Keratinocyte (primary cell): ENCODE measurements around the gene ITGB5. TPM values are rescaled to one million over a fixed set of nuclear protein-coding genes. Genes with fewer than 3 reads are reported as not detected.
"Not testable (repeated sequence)": the region's sequence is repeated elsewhere in the genome, so short reads cannot be mapped to it uniquely, and the experiment has no call there.

Experiments used
- DNase-seq: peaks from one replicate; pipeline ENCODE4 v3.0.0-alpha.2; 2011; ENCODE audit warnings: low read depth, missing footprints, low spot score
- FAIRE-seq: peaks from 2 replicates; lab custom pipeline; 2011; peaks lifted over from hg19 to GRCh38; lab: Jason Lieb, UNC
- H2AFZ ChIP-seq: 2 replicates; pipeline ENCODE4 v1.6.0; 2012; ENCODE audit warnings: low read length, control low read depth, inconsistent platforms; ENCODE audit not compliant: control insufficient read depth
- H3K27ac ChIP-seq: 2 replicates; pipeline ENCODE4 v1.5.1; 2011; ENCODE audit warnings: low read length; ENCODE audit not compliant: control insufficient read depth, insufficient read depth
- H3K27me3 ChIP-seq: 3 replicates; pipeline ENCODE4 v1.6.0; 2011; ENCODE audit warnings: low read length; ENCODE audit not compliant: control insufficient read depth, insufficient read depth; ENCODE audit errors: extremely low read depth
- H3K36me3 ChIP-seq, 2 experiments: 2 replicates in 1 of 2; 3 replicates in 1 of 2; pipeline ENCODE4 v1.5.1; 2011; ENCODE audit warnings: low read length in 2 of 2, mild to moderate bottlenecking in 1 of 2; ENCODE audit not compliant: control insufficient read depth in 2 of 2, insufficient read depth in 2 of 2; ENCODE audit errors: extremely low read depth in 1 of 2
- H3K4me1 ChIP-seq: 3 replicates; pipeline ENCODE4 v1.5.1; 2011; ENCODE audit warnings: low read length; ENCODE audit not compliant: control insufficient read depth, insufficient read depth; ENCODE audit errors: extremely low read depth
- H3K4me2 ChIP-seq: 3 replicates; pipeline ENCODE4 v1.6.0; 2011; ENCODE audit warnings: low read depth, low read length; ENCODE audit not compliant: control insufficient read depth, insufficient read depth; ENCODE audit errors: extremely low read depth
- H3K4me3 ChIP-seq, 3 experiments: fragments of 200-600 bp in 1 of 3; sonication (generic) in 1 of 3; 2 replicates in 2 of 3; 3 replicates in 1 of 3; pipeline ENCODE4 v1.5.1; 2011 to 2016; ENCODE audit warnings: low read length in 3 of 3, mild to moderate bottlenecking in 3 of 3, control low read depth in 2 of 3, inconsistent platforms in 1 of 3, low read depth in 1 of 3, mixed read lengths in 1 of 3, mixed run types in 1 of 3, moderate library complexity in 1 of 3; ENCODE audit not compliant: control insufficient read depth in 2 of 3, insufficient read depth in 2 of 3; ENCODE audit errors: extremely low read depth in 1 of 3
- H3K79me2 ChIP-seq: 2 replicates; pipeline ENCODE4 v1.6.0; 2012; ENCODE audit warnings: low read length; ENCODE audit not compliant: control insufficient read depth, insufficient read depth
- H3K9ac ChIP-seq: 3 replicates; pipeline ENCODE4 v1.6.0; 2011; ENCODE audit warnings: low read length; ENCODE audit not compliant: control insufficient read depth, insufficient read depth; ENCODE audit errors: extremely low read depth
- H3K9me1 ChIP-seq: 3 replicates; pipeline ENCODE4 v1.6.0; 2011; ENCODE audit warnings: low read length; ENCODE audit not compliant: control insufficient read depth, insufficient read depth; ENCODE audit errors: extremely low read depth
- H3K9me3 ChIP-seq: 2 replicates; pipeline ENCODE4 v1.5.1; 2012; ENCODE audit warnings: low read depth, low read length; ENCODE audit not compliant: control insufficient read depth
- H4K20me1 ChIP-seq: 3 replicates; pipeline ENCODE4 v1.6.0; 2011; ENCODE audit warnings: low read length; ENCODE audit not compliant: control insufficient read depth, insufficient read depth; ENCODE audit errors: extremely low read depth
- CTCF ChIP-seq, 3 experiments: IDR thresholded peaks in 1 of 3; conservative IDR thresholded peaks in 1 of 3; optimal IDR thresholded peaks in 1 of 3; 2 replicates in 2 of 3; 3 replicates in 1 of 3; pipeline versions ENCODE3 to v1.5.1; 2011; ENCODE audit warnings: low read length in 3 of 3, mild to moderate bottlenecking in 3 of 3, moderate library complexity in 2 of 3, control low read depth in 1 of 3, inconsistent platforms in 1 of 3; ENCODE audit not compliant: insufficient read depth in 2 of 3; ENCODE audit errors: extremely low read depth in 1 of 3
- EZH2 ChIP-seq: IDR thresholded peaks from one replicate; pipeline ENCODE4 v1.6.1; 2012; ENCODE audit warnings: inconsistent platforms, mild to moderate bottlenecking, low read length, moderate library complexity
- dilution Hi-C: fragments of 300-500 bp; cut with MboI; formaldehyde crosslinking; loops from one replicate; pipeline ENCODE4 v1.7.0; 2020; ENCODE audit warnings: low sequenced_read_pairs; ENCODE audit not compliant: extremely low pct_ligation_motif_present
- polyA plus RNA-seq, 5 experiments: library from polyadenylated mRNA; depleted of rRNA in 3 of 5; stranded (reverse) in 3 of 5; stranded (forward) in 1 of 5; unstranded in 1 of 5; fragments of >200 nt; gene quantifications; 1 replicate in 1 of 5; 2 replicates in 3 of 5; 3 replicates in 1 of 5; pipeline versions ENCODE4 v1.2.1 to v1.2.3, GENCODE V29; 2011 to 2012; ENCODE audit warnings: missing spikeins in 2 of 5, low read depth in 1 of 5, low replicate concordance in 1 of 5

Gene ITGB5
- polyA plus RNA-seq, 1 donor (not counting 4 experiments of a cell fraction or from before 2014, with no cell fraction given), result 136 TPM

GRCh38 chr3:124784686-124785382 lies 102.3 kb downstream of the ITGB5 start:
- H3K27ac ChIP-seq, result no peak overlapping the region
- TF ChIP-seq CTCF (optimal IDR thresholded peaks at IDR 0.05 in 1 of 3, IDR thresholded peaks at IDR 0.05 in 1 of 3, conservative IDR thresholded peaks at IDR 0.05 in 1 of 3; ENCODE audit: extremely low read depth in 1 of 3, insufficient read depth in 2 of 3, low read length in 3 of 3), result no peak
- TF ChIP-seq EZH2, result no peak
- no peaks in the 10 kb centered on the region for H3K27me3 ChIP-seq
- H3K4me2 ChIP-seq, result no peak overlapping the region
- H3K9me3 ChIP-seq, result no peaks in the 10 kb centered on the region
- peaks cover 4% of the 10 kb centered on the region for H3K9me1 ChIP-seq
- H2AFZ ChIP-seq, result no peak overlapping the region
- peaks cover 2% of the 10 kb centered on the region for H4K20me1 ChIP-seq
- H3K4me1 ChIP-seq, result peaks cover 30% of the 10 kb centered on the region
- H3K9ac ChIP-seq, result no peak overlapping the region
- H3K36me3 ChIP-seq, result peaks cover 7 to 11% of the 10 kb centered on the region in 2 experiments
- no peak overlapping the region for H3K4me3 ChIP-seq
- no peaks in the 10 kb centered on the region for H3K79me2 ChIP-seq
- dilution Hi-C loops, result no loop called here
- DNase-seq (no peak), FAIRE-seq (no peak)

- no peak overlapping the region for H3K27ac ChIP-seq
- H3K4me3 ChIP-seq, result no peak overlapping the region
- peaks cover 2% of the 10 kb centered on the region for H4K20me1 ChIP-seq
- H3K9ac ChIP-seq, result no peak overlapping the region
- no peak overlapping the region for H2AFZ ChIP-seq
- peaks cover 30% of the 10 kb centered on the region for H3K4me1 ChIP-seq
- H3K9me3 ChIP-seq, result no peaks in the 10 kb centered on the region
- FAIRE-seq (no peak), DNase-seq (no peak)
- H3K36me3 ChIP-seq, result peaks cover 9 to 16% of the 10 kb centered on the region in 2 experiments
- H3K4me2 ChIP-seq, result no peak overlapping the region
- dilution Hi-C loops, result no loop called here
- H3K79me2 ChIP-seq, result no peaks in the 10 kb centered on the region
- TF ChIP-seq CTCF (optimal IDR thresholded peaks at IDR 0.05 in 1 of 3, IDR thresholded peaks at IDR 0.05 in 1 of 3, conservative IDR thresholded peaks at IDR 0.05 in 1 of 3; ENCODE audit: extremely low read depth in 1 of 3, insufficient read depth in 2 of 3, low read length in 3 of 3) (no peak), EZH2 (no peak)
- no peaks in the 10 kb centered on the region for H3K27me3 ChIP-seq
- peaks cover 4% of the 10 kb centered on the region for H3K9me1 ChIP-seq
These were observed 103.5 kb downstream of the ITGB5 start for GRCh38 chr3:124783696-124784095.

DNA sequence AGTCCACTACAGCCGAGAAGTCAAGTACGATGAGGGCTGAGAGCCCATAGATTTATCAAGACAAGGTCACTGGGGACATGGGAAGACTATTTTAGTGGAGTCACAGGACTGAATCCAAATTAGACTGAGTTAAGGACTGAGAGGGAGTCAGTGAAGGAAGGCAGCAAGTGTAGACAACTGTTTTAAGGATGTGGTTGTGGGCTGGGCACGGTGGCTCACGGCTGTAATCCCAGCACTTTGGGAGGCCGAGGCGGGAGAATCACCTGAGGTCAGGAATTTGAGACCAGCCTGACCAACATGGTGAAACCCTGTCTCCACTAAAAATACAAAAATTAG lies 104.8 kb downstream of the ITGB5 start:
- FAIRE-seq, H2AFZ ChIP-seq, DNase-seq, H4K20me1 ChIP-seq, H3K4me3 ChIP-seq, H3K27me3 ChIP-seq, H3K9me1 ChIP-seq, dilution Hi-C loops, H3K9me3 ChIP-seq, H3K79me2 ChIP-seq, H3K27ac ChIP-seq, H3K4me2 ChIP-seq, H3K9ac ChIP-seq: not testable (repeated sequence)
- Histone ChIP-seq H3K4me1 (peaks cover 30% of the 10 kb centered on the region), H3K36me3 (peaks cover 12 to 18% of the 10 kb centered on the region in 2 experiments)
